K562 (cell line): ENCODE data around the gene CUL3.
"Not testable (repeated sequence)": the region's sequence is repeated elsewhere in the genome, so short reads cannot be mapped to it uniquely, and the experiment has no call there.

Experiments used
- CTCF ChIP-seq, 3 experiments: IDR thresholded peaks in 2 of 3; conservative IDR thresholded peaks in 1 of 3; 2 replicates each; pipeline ENCODE4 v1.5.1; 2011 to 2012; ENCODE audit warnings: low read length in 3 of 3, mild to moderate bottlenecking in 3 of 3, control low read depth in 2 of 3, improper control_type of control experiment in 1 of 3, inconsistent platforms in 1 of 3, low read depth in 1 of 3, mixed read lengths in 1 of 3, moderate library complexity in 1 of 3; ENCODE audit not compliant: insufficient read depth in 2 of 3
- HDAC2 ChIP-seq: fragments of 450-650 bp; IDR thresholded peaks from 2 replicates; pipeline ENCODE4 v1.6.1; 2016; ENCODE audit warnings: mild to moderate bottlenecking
- NR2C2 ChIP-seq, 2 experiments: fragments of 200-800 bp in 1 of 2; sonication (Bioruptor generic) in 1 of 2; sonication (generic) in 1 of 2; formaldehyde crosslinking in 1 of 2; IDR thresholded peaks; 2 replicates each; pipeline versions ENCODE4 v1.6.1 to v1.8.0; 2016 to 2022; ENCODE audit warnings: mild to moderate bottlenecking in 1 of 2, missing compliant biosample characterization in 1 of 2, missing genetic modification characterization in 1 of 2, missing genetic modification reagents in 1 of 2
- POLR2A ChIP-seq: fragments of 450-650 bp; conservative IDR thresholded peaks from 2 replicates; pipeline ENCODE4 v1.6.1; 2016
- SIX5 ChIP-seq, 2 experiments: IDR thresholded peaks; 2 replicates each; pipeline ENCODE4 v1.6.1; 2011; ENCODE audit warnings: low read length in 2 of 2, borderline replicate concordance in 1 of 2, low read depth in 1 of 2, mild to moderate bottlenecking in 1 of 2, moderate library complexity in 1 of 2; ENCODE audit not compliant: insufficient read depth in 1 of 2
- SP2 ChIP-seq: IDR thresholded peaks from 2 replicates; pipeline ENCODE4 v1.6.1; 2011; ENCODE audit warnings: mild to moderate bottlenecking, low read depth, low read length, moderate library complexity; ENCODE audit not compliant: poor library complexity, severe bottlenecking; ENCODE audit errors: extremely low read depth
- TARDBP ChIP-seq: fragments of 450-650 bp; IDR thresholded peaks from 2 replicates; pipeline ENCODE4 v1.6.1; 2016
- YY1 ChIP-seq, 3 experiments: IDR thresholded peaks; 2 replicates each; pipeline ENCODE4 v1.6.1; 2011; ENCODE audit warnings: low read length in 2 of 3, mild to moderate bottlenecking in 2 of 3, moderate library complexity in 2 of 3, borderline replicate concordance in 1 of 3, control low read depth in 1 of 3, low read depth in 1 of 3; ENCODE audit not compliant: insufficient read depth in 3 of 3, insufficient replicate concordance in 2 of 3, control insufficient read depth in 1 of 3, insufficient read length in 1 of 3; ENCODE audit errors: extremely low read depth in 1 of 3
- ZBTB26 ChIP-seq: fragments of 450-650 bp; formaldehyde crosslinking; IDR thresholded peaks from 2 replicates; pipeline ENCODE4 v1.4.0; 2022; ENCODE audit warnings: missing genetic modification characterization
- ZC3H11A ChIP-seq: IDR thresholded peaks from 2 replicates; pipeline ENCODE4 v1.6.1; 2012; ENCODE audit warnings: low read depth, low read length, improper control_type of control experiment

GRCh38 chr2:224602778-224603375 is 17.7 kb upstream of the CUL3 start:
- not testable (repeated sequence) for TF ChIP-seq TARDBP; YY1 (IDR thresholded peaks at IDR 0.05; ENCODE audit: borderline replicate concordance in 1 of 3, control insufficient read depth in 1 of 3, extremely low read depth in 1 of 3, insufficient read depth in 3 of 3, insufficient read length in 1 of 3, insufficient replicate concordance in 2 of 3, low read depth in 1 of 3, low read length in 2 of 3); ZC3H11A; POLR2A; SP2; CTCF (IDR thresholded peaks at IDR 0.05 in 2 of 3, conservative IDR thresholded peaks at IDR 0.05 in 1 of 3; ENCODE audit: insufficient read depth in 2 of 3, low read depth in 1 of 3, low read length in 3 of 3); SIX5 (IDR thresholded peaks at IDR 0.05; ENCODE audit: borderline replicate concordance in 1 of 2, insufficient read depth in 1 of 2, low read depth in 1 of 2, low read length in 2 of 2); HDAC2; ZBTB26; NR2C2 (CRISPR knock-in tag; IDR thresholded peaks at IDR 0.05); NR2C2 (tag; IDR thresholded peaks at IDR 0.05)
